Jurkat, Clone E6-1 (cell line): ENCODE data around the gene HOXD9. TPM values are rescaled to one million over a fixed set of nuclear protein-coding genes. Genes with fewer than 3 reads are reported as not detected.

ENCODE experiments used
- DNase-seq: peaks from one replicate; pipeline ENCODE4 v3.0.0-alpha.2; 2011; ENCODE audit warnings: low read depth, low spot score
- H3K4me3 ChIP-seq: 2 replicates; pipeline ENCODE4 v1.5.1; 2011; ENCODE audit warnings: mild to moderate bottlenecking, low read length, control low read depth, moderate library complexity
- polyA plus RNA-seq: library from polyadenylated mRNA; unstranded; fragments of >200 nt; gene quantifications from one replicate; pipeline ENCODE4 v1.2.1, GENCODE V29; 2012; ENCODE audit warnings: missing spikeins; ENCODE audit not compliant: insufficient read length, insufficient read depth

Gene HOXD9
- not detected for polyA plus RNA-seq

- H3K4me3 ChIP-seq: no peak within 1 kb of the TSS
- DNase-seq: no peak
Observed at GRCh38 chr2:176122683-176123410, at the start of gene HOXD9. Gene HOXD9 (plus strand): TSS chr2:176122719. CDS start chr2:176122769, 50 bp downstream.

GRCh38 chr2:176072951-176073904 is 49.3 kb upstream of the HOXD9 start:
- no peak overlapping the region for H3K4me3 ChIP-seq
- no peak for DNase-seq

GRCh38 chr2:176074919-176075425 is 47.5 kb upstream of the HOXD9 start:
- no peak for DNase-seq
- H3K4me3 ChIP-seq: no peak overlapping the region

- DNase-seq: no peak
- H3K4me3 ChIP-seq: no peak overlapping the region
Observed at GRCh38 chr2:176075481-176075880, 47.0 kb upstream of the HOXD9 start.

GRCh38 chr2:176076063-176076462 is 46.5 kb upstream of the HOXD9 start:
- DNase-seq: no peak

GRCh38 chr2:176076796-176077195 is 45.7 kb upstream of the HOXD9 start:
- H3K4me3 ChIP-seq: no peak overlapping the region
- DNase-seq: no peak

More at GRCh38 chr2:176076063-176076462, 46.5 kb upstream of the HOXD9 start:
- H3K4me3 ChIP-seq: no peak overlapping the region

GRCh38 chr2:176078541-176079284 is 43.8 kb upstream of the HOXD9 start:
- no peak overlapping the region for H3K4me3 ChIP-seq
- DNase-seq: no peak

GRCh38 chr2:176079285-176079830 is 43.2 kb upstream of the HOXD9 start:
- no peak for DNase-seq
- H3K4me3 ChIP-seq: peak overlapping the region; percentile 17

- peak; percentile 24 for DNase-seq
- peak overlapping the region; percentile 17 for H3K4me3 ChIP-seq
Observed at GRCh38 chr2:176079831-176080539, 42.5 kb upstream of the HOXD9 start.

GRCh38 chr2:176080540-176081375 is 41.8 kb upstream of the HOXD9 start:
- no peak overlapping the region for H3K4me3 ChIP-seq
- DNase-seq: no peak

- DNase-seq: no peak
Observed at GRCh38 chr2:176081376-176081836, 41.1 kb upstream of the HOXD9 start.

GRCh38 chr2:176081837-176082524 is 40.5 kb upstream of the HOXD9 start:
- no peak for DNase-seq
- H3K4me3 ChIP-seq: no peak overlapping the region

More at GRCh38 chr2:176081376-176081836, 41.1 kb upstream of the HOXD9 start:
- H3K4me3 ChIP-seq: no peak overlapping the region

- no peak for DNase-seq
Observed at GRCh38 chr2:176082525-176082823, 40.0 kb upstream of the HOXD9 start.

GRCh38 chr2:176082824-176083751 is 39.4 kb upstream of the HOXD9 start:
- no peak for DNase-seq

More at GRCh38 chr2:176082525-176082823, 40.0 kb upstream of the HOXD9 start:
- no peak overlapping the region for H3K4me3 ChIP-seq

GRCh38 chr2:176083796-176084261 is 38.7 kb upstream of the HOXD9 start, which contains the start of gene EVX2:
Gene EVX2 (minus strand): TSS chr2:176083962. CDS start chr2:176083776, 186 bp downstream.
- H3K4me3 ChIP-seq: no peak within 1 kb of the TSS
- no peak for DNase-seq

More at GRCh38 chr2:176082824-176083751, 39.4 kb upstream of the HOXD9 start:
- no peak overlapping the region for H3K4me3 ChIP-seq
